ENCODE data around the gene BMP5.

DNA sequence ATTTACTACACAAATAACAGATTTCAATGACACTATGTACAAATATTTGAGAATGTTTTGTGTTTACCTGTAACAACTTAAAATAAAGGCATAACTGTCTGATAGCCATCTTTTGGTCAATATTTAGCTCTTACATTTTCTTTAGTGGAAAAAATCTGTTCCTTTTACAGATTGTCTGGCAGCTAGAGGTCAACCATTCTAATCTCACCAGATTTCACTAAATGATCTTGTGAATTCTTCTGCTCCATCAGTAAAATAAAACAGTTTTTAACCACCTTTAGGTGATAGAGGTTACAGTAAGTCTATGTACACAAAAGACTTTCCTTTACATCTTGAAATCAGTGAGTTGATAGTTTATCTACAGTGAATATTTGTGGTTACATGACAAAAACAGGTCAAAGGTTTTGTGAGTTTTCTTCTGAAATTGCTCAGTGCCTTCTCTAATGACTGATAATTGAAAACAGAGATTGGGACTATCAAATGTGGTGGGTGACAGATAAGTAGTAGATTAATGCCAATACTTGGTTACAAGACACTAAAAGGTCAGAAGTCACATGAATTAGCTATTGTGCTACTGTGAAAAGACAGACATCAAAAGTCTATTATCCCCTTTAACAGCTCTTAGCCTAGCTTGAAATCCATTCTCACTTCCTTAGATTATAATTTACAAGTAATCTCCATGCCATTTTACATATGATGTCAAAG, 47.4 kb downstream of the BMP5 start:
- TF ChIP-seq GLIS3 (CRISPR knock-in tag; IDR thresholded peaks at IDR 0.05), result no peak
- TF ChIP-seq OSR1 (CRISPR knock-in tag; IDR thresholded peaks at IDR 0.05), result no peak
- TF ChIP-seq, protein P1, sequence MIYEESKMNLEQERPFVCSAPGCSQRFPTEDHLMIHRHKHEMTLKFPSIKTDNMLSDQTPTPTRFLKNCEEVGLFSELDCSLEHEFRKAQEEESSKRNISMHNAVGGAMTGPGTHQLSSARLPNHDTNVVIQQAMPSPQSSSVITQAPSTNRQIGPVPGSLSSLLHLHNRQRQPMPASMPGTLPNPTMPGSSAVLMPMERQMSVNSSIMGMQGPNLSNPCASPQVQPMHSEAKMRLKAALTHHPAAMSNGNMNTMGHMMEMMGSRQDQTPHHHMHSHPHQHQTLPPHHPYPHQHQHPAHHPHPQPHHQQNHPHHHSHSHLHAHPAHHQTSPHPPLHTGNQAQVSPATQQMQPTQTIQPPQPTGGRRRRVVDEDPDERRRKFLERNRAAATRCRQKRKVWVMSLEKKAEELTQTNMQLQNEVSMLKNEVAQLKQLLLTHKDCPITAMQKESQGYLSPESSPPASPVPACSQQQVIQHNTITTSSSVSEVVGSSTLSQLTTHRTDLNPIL (CRISPR knock-in tag; IDR thresholded peaks at IDR 0.05; ENCODE audit: low read depth), result no peak
- no peak for TF ChIP-seq ARNTL (CRISPR knock-in tag; IDR thresholded peaks at IDR 0.05; ENCODE audit: borderline replicate concordance, low read depth)
- TF ChIP-seq SNAI2 (CRISPR knock-in tag; IDR thresholded peaks at IDR 0.05), result no peak
- no peak for TF ChIP-seq ZFP30 (CRISPR knock-in tag; IDR thresholded peaks at IDR 0.05)

All from SK-N-SH treated with all-trans-retinoic acid at 6 μM for 48 hours (cell line).